Liver (tissue), 9 donors: ENCODE measurements around the gene NR4A2. TPM values are rescaled to one million over a fixed set of nuclear protein-coding genes. Genes with fewer than 3 reads are reported as not detected.

Experiments
- DNase-seq: peaks from one replicate; pipeline ENCODE4 v3.0.0-alpha.2; 2017; ENCODE audit warnings: low spot score
- H3K27ac ChIP-seq, 2 donors: one replicate each; pipeline ENCODE4 v1.7.0; 2013; ENCODE audit warnings: inconsistent platforms in 2 of 2, low read length in 2 of 2, control low read depth in 1 of 2, low read depth in 1 of 2, mild to moderate bottlenecking in 1 of 2
- H3K27me3 ChIP-seq, 4 donors: one replicate each; pipeline versions ENCODE4 v1.6.1 to v1.7.0; 2013; ENCODE audit warnings: low read length in 3 of 4, inconsistent platforms in 1 of 4, mild to moderate bottlenecking in 1 of 4, moderate library complexity in 1 of 4; ENCODE audit not compliant: control insufficient read depth in 4 of 4, insufficient read depth in 4 of 4
- H3K36me3 ChIP-seq, 4 donors: one replicate each; pipeline versions ENCODE4 v1.6.1 to v1.7.0; 2013; ENCODE audit warnings: low read length in 3 of 4, mild to moderate bottlenecking in 3 of 4, low read depth in 1 of 4, moderate library complexity in 1 of 4; ENCODE audit not compliant: control insufficient read depth in 4 of 4, insufficient read depth in 3 of 4
- H3K4me1 ChIP-seq, 4 donors: one replicate each; pipeline versions ENCODE4 v1.6.1 to v1.7.0; 2013; ENCODE audit warnings: low read length in 3 of 4, mild to moderate bottlenecking in 3 of 4, moderate library complexity in 1 of 4; ENCODE audit not compliant: control insufficient read depth in 4 of 4, insufficient read depth in 4 of 4
- H3K4me3 ChIP-seq, 3 donors: one replicate each; pipeline versions ENCODE4 v1.6.1 to v1.7.0; 2013; ENCODE audit warnings: low read length in 3 of 3, control low read depth in 1 of 3, low read depth in 1 of 3, mild to moderate bottlenecking in 1 of 3
- H3K9ac ChIP-seq, 2 donors: one replicate each; pipeline ENCODE4 v1.7.0; 2013; ENCODE audit warnings: low read length in 2 of 2, mild to moderate bottlenecking in 2 of 2, moderate library complexity in 2 of 2, control low read depth in 1 of 2, low read depth in 1 of 2
- H3K9me3 ChIP-seq, 4 donors: one replicate each; pipeline versions ENCODE4 v1.6.1 to v1.7.0; 2013; ENCODE audit warnings: low read length in 3 of 4; ENCODE audit not compliant: control insufficient read depth in 4 of 4
- FOXA1 ChIP-seq: IDR thresholded peaks from 2 replicates; pipeline ENCODE4 v1.6.1; 2016; ENCODE audit warnings: antibody characterized with exemption
- FOXA2 ChIP-seq: IDR thresholded peaks from 2 replicates; pipeline ENCODE4 v1.6.1; 2016; ENCODE audit warnings: antibody characterized with exemption
- GABPA ChIP-seq, 2 donors: IDR thresholded peaks in 1 of 2; conservative IDR thresholded peaks in 1 of 2; 2 replicates each; pipeline ENCODE4 v1.6.1; 2016; ENCODE audit warnings: antibody characterized with exemption in 2 of 2, mild to moderate bottlenecking in 1 of 2, moderate library complexity in 1 of 2
- HNF4A ChIP-seq, 2 donors: conservative IDR thresholded peaks; 2 replicates each; pipeline ENCODE4 v1.6.1; 2016; ENCODE audit warnings: antibody characterized with exemption in 2 of 2, mild to moderate bottlenecking in 2 of 2
- HNF4G ChIP-seq: IDR thresholded peaks from 2 replicates; pipeline ENCODE4 v1.6.1; 2016; ENCODE audit warnings: antibody characterized with exemption
- JUND ChIP-seq, 2 donors: IDR thresholded peaks; 2 replicates each; pipeline ENCODE4 v1.6.1; 2016; ENCODE audit warnings: antibody characterized with exemption in 2 of 2
- NR2F2 ChIP-seq: IDR thresholded peaks from 2 replicates; pipeline ENCODE4 v1.6.1; 2016; ENCODE audit warnings: antibody characterized with exemption
- RAD21 ChIP-seq, 2 donors: IDR thresholded peaks; 2 replicates each; pipeline ENCODE4 v1.6.1; 2016; ENCODE audit warnings: antibody characterized with exemption in 2 of 2, mild to moderate bottlenecking in 2 of 2
- RXRA ChIP-seq, 2 donors: IDR thresholded peaks; 2 replicates each; pipeline ENCODE4 v1.6.1; 2017 to 2018; ENCODE audit warnings: antibody characterized with exemption in 2 of 2, mild to moderate bottlenecking in 1 of 2
- SP1 ChIP-seq: IDR thresholded peaks from 2 replicates; pipeline ENCODE4 v1.6.1; 2018; ENCODE audit warnings: antibody characterized with exemption, mild to moderate bottlenecking
- YY1 ChIP-seq: IDR thresholded peaks from 2 replicates; pipeline ENCODE4 v1.6.1; 2016; ENCODE audit warnings: antibody characterized with exemption, mild to moderate bottlenecking
- WGBS: extraction: QIAGEN DNeasy Blood & Tissue Kit; methylation state at CpG from one replicate; pipeline ENCODE4 v1.1.7; 2013; 5-methylcytosine and 5-hydroxymethylcytosine counted together
- polyA plus RNA-seq, 2 donors: library from polyadenylated mRNA; stranded (reverse) in 1 of 2; unstranded in 1 of 2; fragments of 200-250 nt in 1 of 2; fragments of >200 nt in 1 of 2; fragmentation: Nextera tagmentation in 1 of 2; extraction: Ambion mirVana in 1 of 2; gene quantifications; one replicate each; pipeline versions ENCODE4 v1.2.1 to v1.2.3, GENCODE V29; 2013 to 2015
- total RNA-seq, 2 donors: library from RNA; depleted of rRNA; stranded (reverse); fragments of >200 nt; gene quantifications; one replicate each; pipeline ENCODE4 v1.2.3, GENCODE V29; 2014
- TF ChIP-seq, protein P1 (sequence below): IDR thresholded peaks from 2 replicates; pipeline ENCODE4 v1.6.1; 2016; ENCODE audit warnings: antibody characterized with exemption
- TF ChIP-seq, protein P2 (sequence below): IDR thresholded peaks from 2 replicates; pipeline ENCODE4 v1.6.1; 2016; ENCODE audit warnings: antibody characterized with exemption, mild to moderate bottlenecking
- TF ChIP-seq, protein P3 (sequence below): fragments of 150-350 bp; IDR thresholded peaks from 2 replicates; pipeline ENCODE4 v1.5.1; 2017; ENCODE audit warnings: improper control_type of control experiment, low read depth, low read length; ENCODE audit not compliant: missing input control
- donor health status: healthy.
- donor health status: healthy.
- donor health status: healthy.
- donor health status: healthy.
- donor health status: healthy.

NR4A2 gene
- total and polyA plus RNA-seq, 4 donors = 0.08 to 0.96 (median 0.25) TPM

DNA sequence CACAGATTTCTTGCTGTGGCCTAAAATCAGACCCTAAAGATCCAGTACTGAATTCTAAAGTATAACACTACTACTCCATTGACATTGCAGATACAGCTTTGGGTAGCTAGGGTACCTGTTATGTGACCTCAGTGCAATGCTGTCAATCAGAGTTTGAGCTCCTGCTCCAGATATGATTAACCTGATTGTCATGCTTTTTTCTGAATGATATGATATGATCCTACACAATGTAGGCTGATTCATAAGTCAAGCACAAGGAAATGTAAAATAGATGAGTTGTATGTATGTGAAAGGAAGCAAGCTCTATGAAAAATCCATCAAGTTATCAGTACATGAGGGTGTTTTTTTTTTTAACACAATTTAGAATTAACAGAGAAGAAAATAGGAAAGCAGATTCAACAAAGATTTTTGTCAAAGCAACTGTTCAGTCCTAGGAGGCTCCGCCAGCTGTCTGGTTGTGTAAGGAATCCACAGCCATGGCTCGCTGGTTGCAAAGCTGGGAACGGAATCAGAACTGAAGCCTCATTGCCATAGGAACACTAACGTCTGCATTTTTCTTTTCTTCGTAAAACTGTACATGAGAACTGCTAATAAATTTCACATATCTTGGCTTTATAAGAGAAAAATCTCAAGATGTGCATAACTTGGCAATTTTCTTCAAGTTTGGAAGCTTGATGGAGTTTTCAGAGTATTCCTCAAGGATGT is 52.9 kb downstream of the NR4A2 start:
- 84% methylated on average over 5 of the region's 5 CpGs for WGBS
- Histone ChIP-seq H3K36me3 (no peaks in the 10 kb centered on the region), H3K4me1 (no peaks in the 10 kb centered on the region), H3K9me3 (no peaks in the 10 kb centered on the region), H3K27me3 (no peaks in the 10 kb centered on the region), H3K4me3 (no peak overlapping the region), H3K9ac (no peak overlapping the region), H3K27ac (no peak overlapping the region)
- TF ChIP-seq SP1 (no peak), YY1 (no peak), JUND (IDR thresholded peaks at IDR 0.05) (no peak), RAD21 (IDR thresholded peaks at IDR 0.05) (no peak), HNF4A (conservative IDR thresholded peaks at IDR 0.05) (no peak), FOXA1 (no peak), HNF4G (no peak), RXRA (IDR thresholded peaks at IDR 0.05) (no peak), NR2F2 (no peak), GABPA (IDR thresholded peaks at IDR 0.05 in 1 of 2, conservative IDR thresholded peaks at IDR 0.05 in 1 of 2) (no peak), FOXA2 (no peak)
- TF ChIP-seq, protein P1, sequence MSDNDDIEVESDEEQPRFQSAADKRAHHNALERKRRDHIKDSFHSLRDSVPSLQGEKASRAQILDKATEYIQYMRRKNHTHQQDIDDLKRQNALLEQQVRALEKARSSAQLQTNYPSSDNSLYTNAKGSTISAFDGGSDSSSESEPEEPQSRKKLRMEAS = no peak
- TF ChIP-seq, protein P2, sequence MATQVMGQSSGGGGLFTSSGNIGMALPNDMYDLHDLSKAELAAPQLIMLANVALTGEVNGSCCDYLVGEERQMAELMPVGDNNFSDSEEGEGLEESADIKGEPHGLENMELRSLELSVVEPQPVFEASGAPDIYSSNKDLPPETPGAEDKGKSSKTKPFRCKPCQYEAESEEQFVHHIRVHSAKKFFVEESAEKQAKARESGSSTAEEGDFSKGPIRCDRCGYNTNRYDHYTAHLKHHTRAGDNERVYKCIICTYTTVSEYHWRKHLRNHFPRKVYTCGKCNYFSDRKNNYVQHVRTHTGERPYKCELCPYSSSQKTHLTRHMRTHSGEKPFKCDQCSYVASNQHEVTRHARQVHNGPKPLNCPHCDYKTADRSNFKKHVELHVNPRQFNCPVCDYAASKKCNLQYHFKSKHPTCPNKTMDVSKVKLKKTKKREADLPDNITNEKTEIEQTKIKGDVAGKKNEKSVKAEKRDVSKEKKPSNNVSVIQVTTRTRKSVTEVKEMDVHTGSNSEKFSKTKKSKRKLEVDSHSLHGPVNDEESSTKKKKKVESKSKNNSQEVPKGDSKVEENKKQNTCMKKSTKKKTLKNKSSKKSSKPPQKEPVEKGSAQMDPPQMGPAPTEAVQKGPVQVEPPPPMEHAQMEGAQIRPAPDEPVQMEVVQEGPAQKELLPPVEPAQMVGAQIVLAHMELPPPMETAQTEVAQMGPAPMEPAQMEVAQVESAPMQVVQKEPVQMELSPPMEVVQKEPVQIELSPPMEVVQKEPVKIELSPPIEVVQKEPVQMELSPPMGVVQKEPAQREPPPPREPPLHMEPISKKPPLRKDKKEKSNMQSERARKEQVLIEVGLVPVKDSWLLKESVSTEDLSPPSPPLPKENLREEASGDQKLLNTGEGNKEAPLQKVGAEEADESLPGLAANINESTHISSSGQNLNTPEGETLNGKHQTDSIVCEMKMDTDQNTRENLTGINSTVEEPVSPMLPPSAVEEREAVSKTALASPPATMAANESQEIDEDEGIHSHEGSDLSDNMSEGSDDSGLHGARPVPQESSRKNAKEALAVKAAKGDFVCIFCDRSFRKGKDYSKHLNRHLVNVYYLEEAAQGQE = no peak
- TF ChIP-seq, protein P3, sequence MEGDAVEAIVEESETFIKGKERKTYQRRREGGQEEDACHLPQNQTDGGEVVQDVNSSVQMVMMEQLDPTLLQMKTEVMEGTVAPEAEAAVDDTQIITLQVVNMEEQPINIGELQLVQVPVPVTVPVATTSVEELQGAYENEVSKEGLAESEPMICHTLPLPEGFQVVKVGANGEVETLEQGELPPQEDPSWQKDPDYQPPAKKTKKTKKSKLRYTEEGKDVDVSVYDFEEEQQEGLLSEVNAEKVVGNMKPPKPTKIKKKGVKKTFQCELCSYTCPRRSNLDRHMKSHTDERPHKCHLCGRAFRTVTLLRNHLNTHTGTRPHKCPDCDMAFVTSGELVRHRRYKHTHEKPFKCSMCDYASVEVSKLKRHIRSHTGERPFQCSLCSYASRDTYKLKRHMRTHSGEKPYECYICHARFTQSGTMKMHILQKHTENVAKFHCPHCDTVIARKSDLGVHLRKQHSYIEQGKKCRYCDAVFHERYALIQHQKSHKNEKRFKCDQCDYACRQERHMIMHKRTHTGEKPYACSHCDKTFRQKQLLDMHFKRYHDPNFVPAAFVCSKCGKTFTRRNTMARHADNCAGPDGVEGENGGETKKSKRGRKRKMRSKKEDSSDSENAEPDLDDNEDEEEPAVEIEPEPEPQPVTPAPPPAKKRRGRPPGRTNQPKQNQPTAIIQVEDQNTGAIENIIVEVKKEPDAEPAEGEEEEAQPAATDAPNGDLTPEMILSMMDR = no peak
- DNase-seq = no peak

Other genes with a start within 250 kb of the NR4A2 start
- gene GPD2, start 103.7 kb upstream of the NR4A2 start, total RNA-seq = 10 to 100 TPM in 1 of 2 donors, 1 to 10 TPM in 1; 9.1 to 14.3 TPM
- gene GPD2, start 103.7 kb upstream of the NR4A2 start, polyA plus RNA-seq = 1 to 10 TPM; 1.4 to 3.0 TPM